SK-N-SH (cell line): Measurements from ENCODE around the gene SPON1. TPM values are rescaled to one million over a fixed set of nuclear protein-coding genes. Genes with fewer than 3 reads are reported as not detected.

Source experiments
- CTCF ChIA-PET: fragments of 300-600, 350-600 bp; formaldehyde crosslinking; extraction: SDS; loops from one replicate; lab custom pipeline; 2021; lab: Yijun Ruan, JAX
- POLR2A ChIA-PET: fragments of 350-600 bp; sonication (Branson Sonifier 250); formaldehyde crosslinking; extraction: SDS; loops from one replicate; lab custom pipeline; 2020; ENCODE audit warnings: antibody characterized with exemption, inconsistent platforms; lab: Yijun Ruan, JAX
- DNase-seq: peaks from one replicate; pipeline ENCODE4 v3.0.0; 2012
- H2AFZ ChIP-seq: fragments of 200-600 bp; sonication (generic); 2 replicates; pipeline ENCODE4 v1.8.1; 2016; ENCODE audit warnings: antibody characterized with exemption, mild to moderate bottlenecking, low read depth
- H3F3A ChIP-seq: fragments of 200-600 bp; sonication (generic); replicated peaks from 2 replicates; pipeline ENCODE3; 2016; ENCODE audit warnings: antibody characterized with exemption, mild to moderate bottlenecking; ENCODE audit not compliant: insufficient read depth
- H3K27ac ChIP-seq, 2 experiments: fragments of 200-500 bp in 1 of 2; fragments of 200-600 bp in 1 of 2; sonication (Bioruptor generic) in 1 of 2; sonication (generic), shearing (Covaris generic) in 1 of 2; 2 replicates each; pipeline versions ENCODE4 v1.5.1 to v1.6.1; 2014 to 2016; ENCODE audit warnings: low read depth in 2 of 2, inconsistent platforms in 1 of 2, low read length in 1 of 2, mild to moderate bottlenecking in 1 of 2, mixed read lengths in 1 of 2
- H3K27me3 ChIP-seq: fragments of 200-600 bp; sonication (generic), shearing (Covaris generic); 2 replicates; pipeline ENCODE4 v1.6.1; 2016; ENCODE audit warnings: mixed run types; ENCODE audit not compliant: insufficient read depth
- H3K36me3 ChIP-seq, 2 experiments: fragments of 200-500 bp in 1 of 2; fragments of 200-600 bp in 1 of 2; sonication (Bioruptor generic) in 1 of 2; sonication (generic) in 1 of 2; replicated peaks in 1 of 2; 2 replicates each; pipeline versions ENCODE3 to v1.5.1; 2014 to 2016; ENCODE audit warnings: low read length in 1 of 2, mild to moderate bottlenecking in 1 of 2; ENCODE audit not compliant: insufficient read depth in 2 of 2, control insufficient read depth in 1 of 2
- H3K4me1 ChIP-seq, 2 experiments: fragments of 200-500 bp in 1 of 2; fragments of 200-600 bp in 1 of 2; sonication (Bioruptor generic) in 1 of 2; sonication (generic), shearing (Covaris generic) in 1 of 2; 2 replicates each; pipeline versions ENCODE4 v1.5.1 to v1.6.1; 2014 to 2016; ENCODE audit warnings: low read depth in 1 of 2, low read length in 1 of 2, mixed run types in 1 of 2; ENCODE audit not compliant: insufficient read depth in 2 of 2, control insufficient read depth in 1 of 2
- H3K4me2 ChIP-seq: fragments of 200-600 bp; sonication (generic), shearing (Covaris generic); 2 replicates; pipeline ENCODE4 v1.6.1; 2017; ENCODE audit warnings: mixed run types
- H3K4me3 ChIP-seq, 2 experiments: fragments of 200-500 bp in 1 of 2; fragments of 200-600 bp in 1 of 2; sonication (Bioruptor generic) in 1 of 2; sonication (generic), shearing (Covaris generic) in 1 of 2; 2 replicates each; pipeline versions ENCODE4 v1.5.1 to v1.8.1; 2014 to 2016; ENCODE audit warnings: low read depth in 2 of 2, inconsistent platforms in 1 of 2, low read length in 1 of 2, mild to moderate bottlenecking in 1 of 2, mixed read lengths in 1 of 2, moderate library complexity in 1 of 2
- H3K79me2 ChIP-seq: fragments of 200-600 bp; sonication (generic); 2 replicates; pipeline ENCODE4 v1.8.1; 2017; ENCODE audit warnings: mild to moderate bottlenecking; ENCODE audit not compliant: insufficient read depth
- H3K9ac ChIP-seq: fragments of 200-600 bp; sonication (generic); 2 replicates; pipeline ENCODE4 v1.6.1; 2017; ENCODE audit warnings: mixed run types
- H3K9me2 ChIP-seq: fragments of 200-600 bp; sonication (generic); 2 replicates; pipeline ENCODE4 v1.6.1; 2017; ENCODE audit warnings: mixed run types
- H3K9me3 ChIP-seq: fragments of 200-600 bp; sonication (generic); 2 replicates; pipeline ENCODE4 v1.6.1; 2017; ENCODE audit warnings: mixed run types, mild to moderate bottlenecking, moderate library complexity
- H4K20me1 ChIP-seq: fragments of 200-600 bp; sonication (generic); 2 replicates; pipeline ENCODE4 v1.6.1; 2017; ENCODE audit warnings: mild to moderate bottlenecking, mixed run types; ENCODE audit not compliant: insufficient read depth
- CTCF ChIP-seq: fragments of 200-600 bp; sonication (generic); IDR thresholded peaks from 2 replicates; pipeline ENCODE4 v1.6.1; 2017; ENCODE audit warnings: antibody characterized with exemption, mild to moderate bottlenecking, moderate library complexity
- ELF1 ChIP-seq: IDR thresholded peaks from 2 replicates; pipeline ENCODE4 v1.4.0; 2012
- FOXJ3 ChIP-seq: sonication (generic); formaldehyde crosslinking; IDR thresholded peaks from 2 replicates; pipeline ENCODE4 v1.5.1; 2020; ENCODE audit warnings: mild to moderate bottlenecking, missing genetic modification reagents
- MEF2A ChIP-seq: IDR thresholded peaks from 2 replicates; pipeline ENCODE4 v1.4.0; 2012; ENCODE audit warnings: low read depth, borderline replicate concordance
- NRF1 ChIP-seq: IDR thresholded peaks from 2 replicates; pipeline ENCODE4 v1.6.1; 2012; ENCODE audit warnings: low read depth, mild to moderate bottlenecking, low read length
- RAD21 ChIP-seq: IDR thresholded peaks from 2 replicates; pipeline ENCODE4 v1.6.1; 2012; ENCODE audit warnings: mild to moderate bottlenecking, low read length
- RCOR1 ChIP-seq: fragments of 150-350 bp; IDR thresholded peaks from 2 replicates; pipeline ENCODE4 v1.6.1; 2017; ENCODE audit warnings: antibody characterized with exemption, low read length
- REST ChIP-seq: IDR thresholded peaks from 2 replicates; pipeline ENCODE4 v1.6.1; 2012; ENCODE audit warnings: mild to moderate bottlenecking, low read depth, low read length, moderate library complexity
- SIN3A ChIP-seq: IDR thresholded peaks from 2 replicates; pipeline ENCODE4 v1.6.1; 2012; ENCODE audit warnings: low read depth, mild to moderate bottlenecking, low read length, moderate library complexity, borderline replicate concordance
- TCF12 ChIP-seq: IDR thresholded peaks from 2 replicates; pipeline ENCODE4 v1.4.0; 2012
- TEAD4 ChIP-seq: IDR thresholded peaks from 2 replicates; pipeline ENCODE4 v1.4.0; 2012; ENCODE audit warnings: mild to moderate bottlenecking, borderline replicate concordance; ENCODE audit not compliant: insufficient read depth
- USF1 ChIP-seq: IDR thresholded peaks from 2 replicates; pipeline ENCODE4 v1.4.0; 2012; ENCODE audit warnings: low read depth, borderline replicate concordance
- ZBTB33 ChIP-seq: IDR thresholded peaks from 2 replicates; pipeline ENCODE4 v1.4.0; 2012; ENCODE audit warnings: low read depth, borderline replicate concordance
- WGBS: methylation state at CpG from one replicate; pipeline ENCODE4 v1.1.6; 2017; ENCODE audit warnings: low lambda C conversion rate; 5-methylcytosine and 5-hydroxymethylcytosine counted together
- polyA plus RNA-seq, 3 experiments: library from polyadenylated mRNA; depleted of rRNA; stranded (reverse); fragments of >200 nt; gene quantifications; 2 replicates each; pipeline ENCODE4 v1.2.3, GENCODE V29; 2012
- TF ChIP-seq, protein P1 (sequence below): fragments of 150-350 bp; IDR thresholded peaks from 2 replicates; pipeline ENCODE4 v1.6.1; 2017; ENCODE audit warnings: antibody characterized with exemption, low read length, low read depth, borderline replicate concordance

The SPON1 gene
- polyA plus RNA-seq, 1 of the 3 experiments (the other 2 are of a cell fraction): not detected

GRCh38 chr11:14124350-14124749, 161.8 kb downstream of the SPON1 start:
- CTCF ChIA-PET: no interaction called here
- no peak for DNase-seq

DNA sequence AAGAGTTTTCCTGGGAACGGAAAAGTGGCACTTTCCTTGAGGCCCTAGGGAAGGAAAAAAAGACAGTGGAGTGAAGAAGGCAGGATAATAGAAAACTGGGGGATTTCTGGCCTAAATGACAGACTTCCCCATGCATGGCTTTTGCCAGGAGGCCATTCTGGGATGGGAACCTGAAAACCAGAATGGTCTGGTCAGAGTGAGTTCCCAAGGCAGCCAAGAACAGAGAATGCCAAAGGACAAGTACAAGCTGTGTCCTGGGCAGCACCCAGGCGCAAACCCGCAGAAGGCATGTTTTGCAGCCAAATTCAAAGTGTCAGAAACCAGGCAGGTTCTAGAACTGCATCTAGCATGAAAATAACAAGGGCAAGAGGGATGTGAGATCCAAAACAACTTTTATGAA, 162.4 kb downstream of the SPON1 start:
- TF ChIP-seq SIN3A (no peak), ZBTB33 (no peak), ELF1 (no peak), TEAD4 (no peak), RCOR1 (no peak), CTCF (no peak), NRF1 (no peak)
- ChIA-PET CTCF (no interaction called here), POLR2A (no interaction called here)
- H3K9me2 ChIP-seq: no peaks in the 10 kb centered on the region
- no peak overlapping the region for H3K9ac ChIP-seq
- H3K4me3 ChIP-seq: no peak overlapping the region
- no peak overlapping the region for H3K27ac ChIP-seq
- H3K9me3 ChIP-seq: no peaks in the 10 kb centered on the region
- H4K20me1 ChIP-seq: no peaks in the 10 kb centered on the region
- no peaks in the 10 kb centered on the region for H3F3A ChIP-seq
- DNase-seq: no peak
- no peaks in the 10 kb centered on the region for H3K4me1 ChIP-seq
- no peaks in the 10 kb centered on the region for H3K36me3 ChIP-seq
- H3K4me2 ChIP-seq: no peak overlapping the region
- no peaks in the 10 kb centered on the region for H3K79me2 ChIP-seq
- no peaks in the 10 kb centered on the region for H3K27me3 ChIP-seq
- WGBS: 24% methylated on average over 3 of the region's 3 CpGs
- no peak overlapping the region for H2AFZ ChIP-seq

More at GRCh38 chr11:14124350-14124749, 161.8 kb downstream of the SPON1 start:
- H3F3A ChIP-seq: no peaks in the 10 kb centered on the region
- H3K27ac ChIP-seq: no peak overlapping the region
- WGBS: 20% methylated on average over 3 of the region's 3 CpGs
- TF ChIP-seq SIN3A (no peak), RAD21 (no peak)
- H3K79me2 ChIP-seq: no peaks in the 10 kb centered on the region
- no peaks in the 10 kb centered on the region for H3K9me2 ChIP-seq
- POLR2A ChIA-PET: no interaction called here
- no peak overlapping the region for H3K4me2 ChIP-seq
- no peaks in the 10 kb centered on the region for H4K20me1 ChIP-seq
- no peak overlapping the region for H3K9ac ChIP-seq
- no peaks in the 10 kb centered on the region for H3K9me3 ChIP-seq
- H3K4me3 ChIP-seq: no peak overlapping the region
- no peaks in the 10 kb centered on the region for H3K27me3 ChIP-seq
- no peaks in the 10 kb centered on the region for H3K36me3 ChIP-seq
- no peaks in the 10 kb centered on the region for H3K4me1 ChIP-seq
- H2AFZ ChIP-seq: no peak overlapping the region

DNA sequence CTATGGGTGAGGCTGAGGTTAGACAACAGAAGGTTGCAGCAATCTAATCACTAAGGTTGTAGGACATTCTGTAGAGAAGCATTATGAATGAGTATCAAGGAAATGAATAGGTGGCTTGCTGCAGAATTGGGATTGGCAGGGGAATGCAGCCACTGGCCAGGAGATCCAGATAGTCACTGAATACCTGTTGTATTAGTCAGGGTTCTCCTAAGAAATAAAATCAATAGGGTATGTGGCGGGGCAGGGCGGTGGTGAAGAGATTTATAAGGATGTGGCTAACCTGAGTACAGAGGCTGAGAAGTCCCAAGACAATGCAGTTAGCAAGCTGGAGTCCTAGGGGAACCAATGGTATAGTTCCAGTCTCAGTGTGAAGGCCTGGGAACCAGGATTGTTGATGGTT, 163.0 kb downstream of the SPON1 start:
- ChIA-PET CTCF (no interaction called here), POLR2A (no interaction called here)
- no peaks in the 10 kb centered on the region for H3K9me3 ChIP-seq
- no peaks in the 10 kb centered on the region for H3F3A ChIP-seq
- H3K4me2 ChIP-seq: no peak overlapping the region
- H3K4me1 ChIP-seq: peaks cover 0 to 3% of the 10 kb centered on the region in 2 experiments; a peak in 1 of 4 replicates
- H3K9me2 ChIP-seq: no peaks in the 10 kb centered on the region
- 28% methylated on average over 2 of the region's 2 CpGs for WGBS
- H3K27me3 ChIP-seq: no peaks in the 10 kb centered on the region
- H3K4me3 ChIP-seq: no peak overlapping the region
- H3K27ac ChIP-seq: no peak overlapping the region
- H3K36me3 ChIP-seq: no peaks in the 10 kb centered on the region
- no peaks in the 10 kb centered on the region for H4K20me1 ChIP-seq
- no peak overlapping the region for H3K9ac ChIP-seq
- H3K79me2 ChIP-seq: no peaks in the 10 kb centered on the region
- no peak for DNase-seq
- H2AFZ ChIP-seq: no peak overlapping the region
- no peak for TF ChIP-seq TCF12
- TF ChIP-seq, protein P1, sequence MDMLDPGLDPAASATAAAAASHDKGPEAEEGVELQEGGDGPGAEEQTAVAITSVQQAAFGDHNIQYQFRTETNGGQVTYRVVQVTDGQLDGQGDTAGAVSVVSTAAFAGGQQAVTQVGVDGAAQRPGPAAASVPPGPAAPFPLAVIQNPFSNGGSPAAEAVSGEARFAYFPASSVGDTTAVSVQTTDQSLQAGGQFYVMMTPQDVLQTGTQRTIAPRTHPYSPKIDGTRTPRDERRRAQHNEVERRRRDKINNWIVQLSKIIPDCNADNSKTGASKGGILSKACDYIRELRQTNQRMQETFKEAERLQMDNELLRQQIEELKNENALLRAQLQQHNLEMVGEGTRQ: no peak
- TF ChIP-seq USF1: no peak
- TF ChIP-seq ELF1: no peak
- TF ChIP-seq FOXJ3 (CRISPR knock-in tag): no peak
- no peak for TF ChIP-seq MEF2A
- no peak for TF ChIP-seq REST
